Fibroblast of villous mesenchyme (primary cell): ENCODE results near the gene PLRG1. TPM values are rescaled to one million over a fixed set of nuclear protein-coding genes. Genes with fewer than 3 reads are reported as not detected.

Source experiments
- small RNA-seq: library from RNA; depleted of rRNA; stranded (forward); fragments of <200 nt; gene quantifications from one replicate; pipeline ENCODE3, GENCODE V24; 2012
- total RNA-seq: library from RNA; depleted of rRNA; stranded (reverse); fragments of >200 nt; gene quantifications from 2 replicates; pipeline ENCODE4 v1.2.3, GENCODE V29; 2012

The PLRG1 gene
- total RNA-seq, 1 donor = 82.0 TPM

Small RNAs within 50 kb of the gene (small RNA-seq; reads per million reads assigned to genes)
- not detected for gene RNU6-1285P

Other genes with a start within 250 kb of the PLRG1 start
- gene DCHS2, start 58.6 kb downstream of the PLRG1 start, total RNA-seq = under 0.01 TPM in 2 replicates
- not detected in 2 replicates for gene FGB, start 12.6 kb upstream of the PLRG1 start, total RNA-seq
- gene FGA, start 40.3 kb upstream of the PLRG1 start, total RNA-seq = not detected in 2 replicates
- gene FGG, start 62.3 kb upstream of the PLRG1 start, total RNA-seq = not detected in 2 replicates
- not detected in 2 replicates for gene LRAT, start 193.6 kb upstream of the PLRG1 start, total RNA-seq
- gene RBM46, start 230.9 kb upstream of the PLRG1 start, total RNA-seq = 0.32 TPM in 1 of 2 replicates, not detected in the other